GM20431 (cell line): ENCODE measurements around the gene EPOP.

ENCODE experiments used
- in situ Hi-C: fragments of 300-500 bp; cut with MseI, MboI; formaldehyde crosslinking; loops from one replicate; pipeline ENCODE4 v1.15.0; 2020; ENCODE audit warnings: low sequenced_read_pairs; ENCODE audit not compliant: unreplicated experiment

EPOP gene

DNA sequence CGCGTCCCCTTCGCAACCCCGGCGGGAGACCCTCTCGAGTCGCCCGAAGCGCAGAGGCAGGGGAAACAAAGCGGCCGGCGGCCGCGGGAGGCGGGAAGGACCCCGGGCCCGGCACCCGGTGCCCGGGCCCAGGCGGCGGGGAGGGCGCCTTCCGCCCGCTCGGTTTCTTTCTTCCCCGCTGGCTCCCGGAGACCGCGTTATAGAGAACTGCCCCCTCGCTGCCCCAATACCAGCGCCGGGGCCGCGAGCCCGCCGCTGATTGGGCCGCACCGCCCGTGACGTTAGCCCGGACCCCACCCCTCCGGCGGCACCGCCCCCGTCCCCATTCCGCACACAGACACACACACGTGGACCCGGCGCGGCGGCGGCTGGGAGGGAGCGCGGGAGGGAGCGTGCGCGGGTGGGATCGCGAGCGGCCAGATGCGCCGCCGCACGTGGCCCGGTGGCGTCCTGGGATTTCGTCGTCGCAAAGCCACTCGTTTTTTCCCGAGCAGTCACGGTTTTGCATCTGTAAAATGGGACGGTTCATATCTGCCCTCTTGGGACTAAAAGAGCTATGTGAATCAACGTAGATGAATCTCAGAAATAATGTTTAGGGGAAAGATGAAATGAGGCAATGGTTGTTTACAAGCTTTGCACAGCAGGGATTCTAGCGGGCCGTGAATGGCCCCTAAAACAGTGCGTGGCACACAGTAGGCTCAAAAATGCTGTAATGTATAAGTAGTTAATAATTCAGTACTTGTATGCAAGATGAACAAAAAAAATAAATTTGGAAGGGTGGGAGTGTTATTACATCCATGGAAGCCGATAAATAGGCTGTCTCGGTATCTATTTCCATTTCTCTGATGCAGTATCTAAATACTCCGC lies at the start of gene EPOP:
EPOP (minus strand) TSS at position 209 of the 867 bp plus-strand sequence. CDS start 462 bp downstream, outside the sequence.
- in situ Hi-C loops: loop anchor here (25.0 kb wide), 1 partner anchor 113 kb away; no protein-coding TSS in a partner anchor

- in situ Hi-C loops: no loop called here
These were observed 47.0 kb upstream of the EPOP start for GRCh38 chr17:38721802-38722201.

DNA sequence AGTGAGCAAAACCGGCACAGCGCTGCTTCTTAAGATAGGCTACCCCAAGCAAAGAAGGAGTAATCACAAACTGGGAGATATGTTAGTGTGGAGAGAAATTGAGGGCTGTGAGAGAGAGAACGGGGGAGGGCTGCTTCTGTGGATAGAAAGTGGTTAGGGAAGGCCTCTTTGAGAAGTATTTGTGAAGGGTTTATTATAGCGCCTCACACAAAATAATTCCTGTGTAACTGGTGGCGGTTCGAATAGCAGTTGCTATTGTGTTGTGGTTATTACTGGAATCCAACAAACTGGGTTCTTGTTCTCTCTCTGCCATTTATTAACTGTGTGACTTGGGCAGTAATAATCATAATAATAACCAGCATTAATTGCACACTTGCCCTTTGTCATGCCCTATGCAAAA lies 46.2 kb upstream of the EPOP start:
- in situ Hi-C loops: no loop called here

GRCh38 chr17:38719943-38720641 lies 45.3 kb upstream of the EPOP start:
- in situ Hi-C loops: no loop called here

DNA sequence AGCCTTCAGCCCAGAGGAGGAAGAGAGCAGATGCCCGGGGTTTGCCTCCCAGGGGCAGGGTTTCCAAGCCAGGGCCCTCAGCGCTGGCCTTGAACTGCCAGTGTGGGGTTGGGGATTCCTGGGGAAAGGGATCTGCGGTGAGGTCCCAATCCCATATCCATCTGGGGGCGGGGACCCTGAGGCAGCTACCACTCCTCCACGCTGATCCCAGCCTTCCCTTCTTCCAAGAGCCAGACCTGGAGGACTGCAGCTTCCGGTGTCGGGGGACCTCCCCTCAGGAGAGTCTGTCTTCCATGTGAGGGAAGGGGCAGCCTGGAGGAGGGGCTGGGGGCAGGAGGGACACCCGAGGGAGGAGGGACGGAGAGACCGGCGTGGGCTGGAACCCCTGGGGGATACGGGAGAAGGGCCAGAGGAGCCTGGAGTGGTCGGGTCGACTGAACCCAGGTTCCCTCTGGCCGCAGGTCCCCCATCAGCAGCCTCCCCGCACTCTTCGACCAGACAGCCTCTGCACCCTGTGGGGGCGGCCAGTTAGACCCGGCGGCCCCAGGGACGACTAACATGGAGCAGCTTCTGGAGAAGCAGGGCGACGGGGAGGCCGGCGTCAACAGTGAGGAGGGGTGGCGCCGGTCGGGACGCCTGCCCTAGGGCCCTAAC lies 44.7 kb upstream of the EPOP start:
- in situ Hi-C loops: no loop called here

GRCh38 chr17:38717139-38717745 lies 42.5 kb upstream of the EPOP start:
- in situ Hi-C loops: no loop called here

GRCh38 chr17:38716368-38717005 lies 41.7 kb upstream of the EPOP start:
- in situ Hi-C loops: no loop called here

- in situ Hi-C loops: no loop called here
These were observed 40.6 kb upstream of the EPOP start for GRCh38 chr17:38715216-38715943.

DNA sequence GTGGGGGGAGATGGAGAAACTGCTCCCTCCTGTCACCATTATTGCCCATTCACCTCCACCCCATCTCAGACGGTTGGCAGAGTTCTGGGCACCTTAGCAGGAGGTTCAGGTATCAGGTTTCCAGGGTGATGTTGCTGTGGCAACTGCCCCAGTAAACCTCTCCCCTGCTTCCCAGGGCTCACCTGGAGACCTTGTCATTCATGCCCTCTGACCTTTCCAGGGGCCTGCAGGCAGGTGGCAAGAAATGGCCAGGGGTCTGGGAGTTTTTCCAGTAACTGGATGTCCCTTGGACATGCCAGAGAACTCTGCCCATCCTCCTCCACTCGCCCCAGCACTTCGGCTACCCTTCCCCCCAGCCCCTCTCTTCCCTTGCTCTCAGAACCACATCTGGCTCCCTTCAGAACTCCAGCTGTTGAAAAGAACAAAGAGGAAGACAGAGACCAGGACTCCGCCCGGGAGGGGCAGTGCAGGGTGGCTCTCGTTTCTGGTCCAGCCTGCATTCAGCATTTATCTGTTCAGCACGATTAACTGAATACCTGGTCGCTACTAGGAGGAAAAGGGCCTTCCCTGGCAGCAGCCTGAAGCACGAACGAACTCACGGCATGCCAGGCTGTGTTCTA lies 38.8 kb upstream of the EPOP start:
- in situ Hi-C loops: no loop called here

DNA sequence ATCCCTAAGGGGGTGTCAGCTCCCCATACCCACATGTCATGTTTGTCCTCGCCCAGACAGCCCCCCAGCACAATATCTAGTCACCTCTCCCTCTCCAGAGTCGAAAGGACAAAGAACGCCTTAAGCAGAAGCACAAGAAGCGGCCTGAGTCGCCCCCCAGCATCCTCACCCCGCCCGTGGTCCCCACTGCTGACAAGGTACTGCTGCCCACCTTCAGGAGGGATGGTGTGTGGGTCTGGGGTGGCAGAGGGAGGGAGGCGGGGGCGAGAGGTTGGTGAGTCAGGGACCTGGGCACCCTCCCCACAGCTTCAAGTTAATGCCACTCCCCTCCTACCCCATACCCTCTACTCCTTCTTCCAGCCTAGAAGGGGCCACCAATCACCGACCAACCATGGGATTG lies 37.8 kb upstream of the EPOP start:
- in situ Hi-C loops: no loop called here

GRCh38 chr17:38711792-38712571 lies 37.2 kb upstream of the EPOP start:
- in situ Hi-C loops: no loop called here

- in situ Hi-C loops: no loop called here
These were observed 36.2 kb upstream of the EPOP start for GRCh38 chr17:38710985-38711384.

DNA sequence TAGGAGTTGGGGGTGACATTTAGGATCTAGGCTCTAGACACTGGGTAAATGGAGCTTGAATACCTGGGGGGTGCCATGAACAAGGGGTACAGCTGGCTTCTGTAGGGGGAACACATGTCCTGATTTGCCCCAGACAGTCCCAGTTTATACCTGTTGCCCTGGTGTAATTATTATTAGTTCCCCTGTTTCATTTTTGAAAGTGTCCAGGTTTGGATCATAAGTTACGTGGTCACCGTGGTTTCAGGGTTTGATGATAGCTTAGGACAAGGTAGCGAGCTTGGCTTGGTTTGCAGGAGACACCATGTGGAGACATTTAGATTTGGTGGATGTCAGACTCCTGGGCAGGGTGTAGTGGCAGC lies 35.8 kb upstream of the EPOP start:
- in situ Hi-C loops: no loop called here

- in situ Hi-C loops: no loop called here
These were observed 35.3 kb upstream of the EPOP start for GRCh38 chr17:38709864-38710603.

- in situ Hi-C loops: no loop called here
These were observed 34.5 kb upstream of the EPOP start for GRCh38 chr17:38709104-38709820.

DNA sequence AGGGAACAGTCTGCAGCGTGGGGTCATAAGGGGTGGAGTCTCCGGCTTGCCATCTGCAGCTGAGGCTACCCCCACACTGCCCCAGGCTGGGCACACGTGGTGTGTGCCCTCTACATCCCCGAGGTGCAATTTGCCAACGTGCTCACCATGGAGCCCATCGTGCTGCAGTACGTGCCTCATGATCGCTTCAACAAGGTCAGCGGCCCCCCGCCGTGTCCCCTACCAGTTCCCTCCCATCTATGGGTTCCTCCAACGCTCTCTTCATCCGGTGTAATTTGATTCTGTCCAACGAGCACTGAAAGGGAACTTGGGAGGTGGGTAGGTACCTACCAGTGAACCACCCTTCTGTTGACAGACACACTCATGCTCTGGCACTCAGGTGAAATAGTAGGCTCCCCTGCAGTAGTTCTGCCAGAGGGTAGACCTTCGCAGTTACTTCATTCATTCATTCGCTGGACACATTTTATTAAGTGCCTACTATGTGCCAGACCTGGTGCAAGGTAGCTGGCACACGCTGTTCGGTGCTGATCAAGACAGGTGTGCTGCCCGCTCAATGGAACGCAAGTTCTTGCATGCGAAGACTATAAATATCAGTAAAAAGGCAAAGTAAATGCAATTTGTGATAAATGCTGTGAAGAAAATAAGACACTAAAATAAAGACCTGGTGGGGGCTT lies 33.1 kb upstream of the EPOP start:
- in situ Hi-C loops: no loop called here
